ENCODE results near the gene ADAMTS4. TPM values are rescaled to one million over a fixed set of nuclear protein-coding genes. Genes with fewer than 3 reads are reported as not detected.
A peak's percentile ranks its signal among the peaks of the same experiment; 100 is the strongest.

Gene ADAMTS4
- total RNA-seq, 4 donors from 2014 or later = 0.20 to 15.3 (median 4.2) TPM

DNA sequence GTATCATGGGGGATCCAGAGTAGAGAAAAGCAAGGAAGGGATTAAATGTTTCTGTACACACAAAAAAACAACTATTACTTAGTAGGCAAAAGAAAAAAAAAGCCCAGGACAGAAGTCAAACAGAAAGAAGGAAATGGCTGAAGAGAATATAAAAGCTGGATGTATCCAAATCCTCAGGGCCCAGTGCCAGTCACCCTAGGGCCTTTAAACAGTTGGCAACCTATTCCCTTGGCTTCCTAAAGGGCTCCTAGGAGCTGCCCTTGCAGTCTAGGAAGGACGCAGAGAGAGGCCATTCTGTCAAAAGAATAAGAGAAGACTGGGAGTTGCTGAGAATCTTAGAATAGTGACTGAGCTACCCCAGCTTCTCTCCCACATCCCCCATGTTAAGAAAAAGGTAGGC, 26.5 kb downstream of the ADAMTS4 start:
- TF ChIP-seq, protein P1, sequence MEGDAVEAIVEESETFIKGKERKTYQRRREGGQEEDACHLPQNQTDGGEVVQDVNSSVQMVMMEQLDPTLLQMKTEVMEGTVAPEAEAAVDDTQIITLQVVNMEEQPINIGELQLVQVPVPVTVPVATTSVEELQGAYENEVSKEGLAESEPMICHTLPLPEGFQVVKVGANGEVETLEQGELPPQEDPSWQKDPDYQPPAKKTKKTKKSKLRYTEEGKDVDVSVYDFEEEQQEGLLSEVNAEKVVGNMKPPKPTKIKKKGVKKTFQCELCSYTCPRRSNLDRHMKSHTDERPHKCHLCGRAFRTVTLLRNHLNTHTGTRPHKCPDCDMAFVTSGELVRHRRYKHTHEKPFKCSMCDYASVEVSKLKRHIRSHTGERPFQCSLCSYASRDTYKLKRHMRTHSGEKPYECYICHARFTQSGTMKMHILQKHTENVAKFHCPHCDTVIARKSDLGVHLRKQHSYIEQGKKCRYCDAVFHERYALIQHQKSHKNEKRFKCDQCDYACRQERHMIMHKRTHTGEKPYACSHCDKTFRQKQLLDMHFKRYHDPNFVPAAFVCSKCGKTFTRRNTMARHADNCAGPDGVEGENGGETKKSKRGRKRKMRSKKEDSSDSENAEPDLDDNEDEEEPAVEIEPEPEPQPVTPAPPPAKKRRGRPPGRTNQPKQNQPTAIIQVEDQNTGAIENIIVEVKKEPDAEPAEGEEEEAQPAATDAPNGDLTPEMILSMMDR (IDR thresholded peaks at IDR 0.05) = no peak
- no peak for TF ChIP-seq POLR2A (IDR thresholded peaks at IDR 0.05)
- 33 to 56% methylated on average over 1 of the region's 1 CpG for WGBS, 2 donors

DNA sequence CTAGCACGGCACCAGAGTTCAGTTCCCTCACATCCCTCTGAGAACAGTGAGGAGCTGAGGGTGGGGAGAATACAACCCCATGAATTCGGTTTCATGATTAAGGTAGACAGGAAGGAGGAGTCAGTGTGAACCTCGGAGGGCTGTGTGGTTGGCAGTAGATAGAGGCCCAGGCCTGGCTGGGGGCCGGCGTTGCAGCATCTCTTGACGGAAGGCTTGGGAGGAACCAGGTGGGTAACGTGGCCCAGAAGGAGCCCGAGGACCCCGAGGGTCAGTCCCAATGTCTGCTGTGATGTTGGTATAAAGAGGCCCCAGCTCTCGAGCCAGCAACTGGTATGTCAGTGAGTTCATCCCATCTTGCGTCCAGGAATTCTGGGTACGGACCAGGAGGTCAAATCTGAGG, 27.2 kb downstream of the ADAMTS4 start:
- TF ChIP-seq POLR2A (IDR thresholded peaks at IDR 0.05) = no peak
- TF ChIP-seq, protein P1 (IDR thresholded peaks at IDR 0.05) = no peak

More for the DNA sequence above, 26.5 kb downstream of the ADAMTS4 start:
- no peak overlapping the region for H3K4me3 ChIP-seq (ENCODE audit: low read depth, poor library complexity, severe bottlenecking)
- DNase-seq (ENCODE audit: low spot score in 2 of 2) = no peak
- intact Hi-C loops (cut with DNase I; ENCODE audit: low total_unique reads) = no loop called here

DNA sequence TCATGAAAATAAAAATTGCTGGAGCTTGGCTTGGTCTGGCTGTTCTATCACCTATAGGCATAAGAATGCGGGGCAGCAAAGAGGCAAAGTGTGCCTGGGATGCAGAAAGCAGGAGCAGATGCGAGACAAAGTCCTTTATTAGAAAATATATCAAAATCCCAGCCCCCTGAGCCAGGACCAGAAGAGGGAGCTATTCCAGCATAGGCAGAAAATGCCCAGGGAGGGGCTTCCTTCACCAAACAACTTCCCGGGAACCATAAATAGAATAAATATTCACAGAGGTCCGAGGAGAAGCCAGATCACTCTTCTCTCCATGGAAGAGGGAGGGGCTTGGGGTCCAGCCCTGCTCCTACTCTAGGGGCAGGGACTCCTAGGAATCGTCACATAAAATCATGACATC, 27.7 kb downstream of the ADAMTS4 start:
- no peak overlapping the region for H3K4me3 ChIP-seq (ENCODE audit: low read depth, poor library complexity, severe bottlenecking)
- TF ChIP-seq POLR2A (IDR thresholded peaks at IDR 0.05) = no peak
- TF ChIP-seq, protein P1 (IDR thresholded peaks at IDR 0.05) = no peak
- 58% methylated on average over 5 of the region's 5 CpGs for WGBS, 2 donors
- intact Hi-C loops (cut with DNase I; ENCODE audit: low total_unique reads) = no loop called here
- DNase-seq (ENCODE audit: low spot score in 2 of 2) = no peak

More for the DNA sequence above, 27.2 kb downstream of the ADAMTS4 start:
- H3K4me3 ChIP-seq (ENCODE audit: low read depth, poor library complexity, severe bottlenecking) = no peak overlapping the region
- DNase-seq (ENCODE audit: low spot score in 2 of 2) = no peak
- intact Hi-C loops (cut with DNase I; ENCODE audit: low total_unique reads) = no loop called here
- 82 to 84% methylated on average over 12 of the region's 12 CpGs for WGBS, 2 donors

DNA sequence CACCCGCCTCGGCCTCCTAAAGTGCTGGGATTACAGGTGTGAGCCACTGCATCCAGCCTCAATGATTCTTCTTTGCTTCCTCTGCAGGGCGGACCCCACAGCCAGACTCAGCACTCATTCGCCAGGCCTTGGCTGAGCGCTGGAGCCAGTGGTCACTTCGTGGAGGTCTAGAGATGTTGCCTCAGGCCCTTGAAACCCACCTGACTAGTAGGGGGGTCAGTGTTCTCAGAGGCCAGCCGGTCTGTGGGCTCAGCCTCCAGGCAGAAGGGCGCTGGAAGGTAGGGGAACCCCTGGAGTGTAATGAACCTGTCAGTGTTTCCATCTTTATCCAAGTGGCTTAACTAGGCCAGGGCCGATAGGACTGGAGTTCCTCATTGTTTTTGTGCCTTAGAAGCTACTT, 29.9 kb downstream of the ADAMTS4 start:
- WGBS, 2 donors = 94% methylated on average over 9 of the region's 9 CpGs
- TF ChIP-seq, protein P1 (IDR thresholded peaks at IDR 0.05) = no peak
- intact Hi-C loops (cut with DNase I; ENCODE audit: low total_unique reads) = no loop called here
- H3K4me3 ChIP-seq (ENCODE audit: low read depth, poor library complexity, severe bottlenecking) = no peak overlapping the region
- DNase-seq (ENCODE audit: low spot score in 2 of 2) = no peak

DNA sequence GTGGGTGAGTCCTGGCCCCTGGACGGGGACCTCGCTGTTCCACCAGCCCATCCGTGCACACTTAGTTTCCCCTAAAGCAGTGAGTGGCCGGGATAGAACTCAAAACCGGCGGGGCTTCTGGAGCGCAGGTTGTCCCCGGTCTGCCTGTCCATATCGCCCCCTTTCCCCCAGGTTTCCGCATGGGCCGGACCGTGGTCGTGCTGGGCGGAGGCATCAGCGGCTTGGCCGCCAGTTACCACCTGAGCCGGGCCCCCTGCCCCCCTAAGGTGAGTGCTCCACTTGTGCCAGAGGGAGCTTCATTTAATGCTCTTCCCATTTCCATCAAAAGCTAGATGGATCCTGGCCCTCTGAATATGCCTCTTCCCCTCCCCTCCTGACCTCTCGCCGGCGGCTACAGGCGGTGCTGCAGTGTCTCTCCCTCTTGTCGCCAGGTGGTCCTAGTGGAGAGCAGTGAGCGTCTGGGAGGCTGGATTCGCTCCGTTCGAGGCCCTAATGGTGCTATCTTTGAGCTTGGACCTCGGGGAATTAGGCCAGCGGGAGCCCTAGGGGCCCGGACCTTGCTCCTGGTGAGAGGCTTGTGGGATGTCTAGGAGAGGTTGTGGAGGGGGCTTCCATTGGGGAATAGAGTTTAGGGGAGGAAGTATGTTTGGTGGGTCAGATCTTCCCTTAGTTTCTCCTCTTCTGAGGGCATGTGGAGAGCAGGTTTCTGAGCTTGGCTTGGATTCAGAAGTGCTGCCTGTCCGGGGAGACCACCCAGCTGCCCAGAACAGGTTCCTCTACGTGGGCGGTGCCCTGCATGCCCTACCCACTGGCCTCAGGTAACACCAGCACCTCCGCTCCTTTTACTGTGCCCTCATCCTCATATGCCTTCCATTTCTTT, 31.9 kb downstream of the ADAMTS4 start:
- peak overlapping the region; percentile 59 for H3K4me3 ChIP-seq (ENCODE audit: low read depth, poor library complexity, severe bottlenecking)
- intact Hi-C loops (cut with DNase I; ENCODE audit: low total_unique reads) = no loop called here
- no peak for DNase-seq (ENCODE audit: low spot score in 2 of 2)
- no peak for TF ChIP-seq POLR2A (IDR thresholded peaks at IDR 0.05)
- TF ChIP-seq, protein P1 (IDR thresholded peaks at IDR 0.05) = no peak
- 4 to 5% methylated on average over 33 of the region's 33 CpGs for WGBS, 2 donors

All from lower leg skin (tissue), 4 donors.